ENCODE data around the gene CUL3.

DNA sequence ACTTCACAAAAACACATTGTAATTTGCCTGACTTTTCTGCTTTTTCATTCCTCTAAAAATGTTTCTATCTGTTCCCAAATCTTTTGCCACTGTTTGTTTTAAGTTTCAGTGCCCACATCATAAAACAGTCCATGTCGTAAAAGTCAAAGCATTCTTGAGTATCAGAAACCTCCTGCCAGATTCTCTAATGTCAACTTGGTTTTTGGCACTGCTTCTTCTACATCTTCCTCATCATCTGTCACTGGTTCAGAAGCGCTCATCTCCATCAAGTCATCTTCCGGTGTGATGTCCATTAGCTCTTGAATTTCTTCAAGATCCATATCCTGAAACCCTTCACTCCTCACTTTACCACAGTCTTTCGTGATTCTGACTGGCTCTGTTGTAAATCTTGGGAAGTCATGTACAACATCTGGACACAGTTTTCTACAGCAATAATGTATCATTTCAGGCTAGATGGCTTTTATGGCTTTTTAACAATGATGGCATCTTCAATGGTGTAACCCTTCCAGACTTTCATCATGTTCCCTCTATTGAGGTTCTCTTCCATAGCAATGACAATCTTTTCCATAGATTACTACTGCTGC lies 19.6 kb downstream of the CUL3 start:
- TF ChIP-seq, protein P1, sequence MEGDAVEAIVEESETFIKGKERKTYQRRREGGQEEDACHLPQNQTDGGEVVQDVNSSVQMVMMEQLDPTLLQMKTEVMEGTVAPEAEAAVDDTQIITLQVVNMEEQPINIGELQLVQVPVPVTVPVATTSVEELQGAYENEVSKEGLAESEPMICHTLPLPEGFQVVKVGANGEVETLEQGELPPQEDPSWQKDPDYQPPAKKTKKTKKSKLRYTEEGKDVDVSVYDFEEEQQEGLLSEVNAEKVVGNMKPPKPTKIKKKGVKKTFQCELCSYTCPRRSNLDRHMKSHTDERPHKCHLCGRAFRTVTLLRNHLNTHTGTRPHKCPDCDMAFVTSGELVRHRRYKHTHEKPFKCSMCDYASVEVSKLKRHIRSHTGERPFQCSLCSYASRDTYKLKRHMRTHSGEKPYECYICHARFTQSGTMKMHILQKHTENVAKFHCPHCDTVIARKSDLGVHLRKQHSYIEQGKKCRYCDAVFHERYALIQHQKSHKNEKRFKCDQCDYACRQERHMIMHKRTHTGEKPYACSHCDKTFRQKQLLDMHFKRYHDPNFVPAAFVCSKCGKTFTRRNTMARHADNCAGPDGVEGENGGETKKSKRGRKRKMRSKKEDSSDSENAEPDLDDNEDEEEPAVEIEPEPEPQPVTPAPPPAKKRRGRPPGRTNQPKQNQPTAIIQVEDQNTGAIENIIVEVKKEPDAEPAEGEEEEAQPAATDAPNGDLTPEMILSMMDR (IDR thresholded peaks at IDR 0.05): no peak
- TF ChIP-seq EZH2 (IDR thresholded peaks at IDR 0.05) (no peak), EZH2phosphoT487 (IDR thresholded peaks at IDR 0.05) (no peak)

All from neural progenitor cell (in vitro differentiated cells).